NT2/D1 (cell line): Measurements from ENCODE around the gene ERC2.

ENCODE experiments used
- DNase-seq: peaks from one replicate; pipeline ENCODE4 v3.0.0-alpha.2; 2011; ENCODE audit warnings: low read depth, low spot score
- H3K27me3 ChIP-seq: 2 replicates; pipeline ENCODE4 v1.6.0; 2011; ENCODE audit warnings: mild to moderate bottlenecking; ENCODE audit not compliant: insufficient read length, insufficient read depth
- H3K36me3 ChIP-seq: 2 replicates; pipeline ENCODE4 v1.6.1; 2011; ENCODE audit warnings: mild to moderate bottlenecking, low read length, mixed read lengths; ENCODE audit not compliant: insufficient read depth, insufficient read length
- H3K4me1 ChIP-seq: 2 replicates; pipeline ENCODE4 v1.5.1; 2011; ENCODE audit not compliant: insufficient read depth, insufficient read length
- H3K4me3 ChIP-seq: 2 replicates; pipeline ENCODE4 v1.5.1; 2011; ENCODE audit warnings: low read depth; ENCODE audit not compliant: insufficient read length
- H3K9ac ChIP-seq: 2 replicates; pipeline ENCODE4 v1.6.0; 2011; ENCODE audit warnings: low read depth; ENCODE audit not compliant: insufficient read length
- H3K9me3 ChIP-seq: 2 replicates; pipeline ENCODE4 v1.5.1; 2011; ENCODE audit warnings: mild to moderate bottlenecking, low read length; ENCODE audit not compliant: insufficient read depth
- SUZ12 ChIP-seq: IDR thresholded peaks from 2 replicates; pipeline ENCODE4 v1.6.1; 2011; ENCODE audit not compliant: insufficient read length, insufficient read depth; ENCODE audit errors: extremely low read depth
- YY1 ChIP-seq: IDR thresholded peaks from 2 replicates; pipeline ENCODE4 v1.6.1; 2011; ENCODE audit not compliant: insufficient read length, insufficient read depth
- ZNF274 ChIP-seq: IDR thresholded peaks from 2 replicates; pipeline ENCODE4 v1.6.1; 2011; ENCODE audit warnings: mild to moderate bottlenecking, low read depth, low read length

ERC2 gene

DNA sequence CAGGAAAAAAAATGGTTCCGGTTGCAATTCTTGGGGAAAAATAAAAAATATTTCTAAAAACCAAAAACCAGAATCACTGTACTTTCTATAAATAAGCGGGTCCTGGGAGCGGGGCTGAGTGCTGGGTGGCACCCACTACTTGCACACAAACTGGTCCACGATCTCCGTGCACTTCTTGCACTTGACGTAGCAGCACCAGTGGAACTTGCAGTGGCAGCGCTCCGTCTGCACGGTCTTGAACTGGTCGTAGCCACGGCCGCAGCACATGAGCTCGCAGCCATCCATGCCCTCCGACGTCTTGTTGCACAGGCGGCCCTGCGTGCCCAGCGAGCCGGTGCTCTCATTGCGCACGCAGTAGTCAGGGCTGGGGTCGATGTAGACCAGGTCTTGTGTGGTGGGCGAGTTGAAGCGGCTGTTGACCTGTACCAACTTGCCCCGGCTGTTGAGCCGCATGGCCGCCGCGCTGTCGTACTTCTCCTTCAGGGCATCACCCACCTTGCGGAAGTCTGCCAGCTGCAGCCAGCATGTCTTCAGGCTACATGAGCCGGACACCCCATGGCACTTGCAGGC lies 998.2 kb downstream of the ERC2 start:
- Histone ChIP-seq H3K4me3 (no peak overlapping the region), H3K9me3 (no peaks in the 10 kb centered on the region), H3K4me1 (no peaks in the 10 kb centered on the region), H3K9ac (no peak overlapping the region), H3K27me3 (no peaks in the 10 kb centered on the region), H3K36me3 (peaks cover 83% of the 10 kb centered on the region)
- DNase-seq, result no peak
- TF ChIP-seq ZNF274 (no peak), YY1 (no peak)

DNA sequence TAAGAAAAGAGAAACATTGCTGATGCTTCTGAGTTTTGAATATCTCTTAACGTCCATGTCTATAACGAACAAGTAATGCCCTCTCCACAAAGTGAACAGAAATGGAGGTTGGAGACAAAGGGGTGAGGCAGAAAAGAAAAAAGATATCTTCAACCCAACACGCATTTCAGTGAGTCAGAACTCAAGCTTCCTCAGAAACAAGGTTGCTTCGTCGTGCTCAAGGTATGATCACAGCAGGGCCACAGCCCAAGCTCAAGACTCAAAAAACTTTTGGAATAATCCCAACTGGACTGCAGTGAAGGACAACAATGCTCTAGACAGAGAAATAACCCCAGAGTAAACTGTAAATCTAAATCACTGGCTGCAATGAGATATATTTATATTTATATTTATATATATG lies 1000.0 kb downstream of the ERC2 start:
- Histone ChIP-seq H3K9me3 (no peaks in the 10 kb centered on the region), H3K27me3 (no peaks in the 10 kb centered on the region), H3K9ac (no peak overlapping the region), H3K4me1 (no peaks in the 10 kb centered on the region), H3K4me3 (no peak overlapping the region), H3K36me3 (peaks cover 69% of the 10 kb centered on the region)
- no peak for DNase-seq
- TF ChIP-seq SUZ12 (no peak), YY1 (no peak), ZNF274 (no peak)

DNA sequence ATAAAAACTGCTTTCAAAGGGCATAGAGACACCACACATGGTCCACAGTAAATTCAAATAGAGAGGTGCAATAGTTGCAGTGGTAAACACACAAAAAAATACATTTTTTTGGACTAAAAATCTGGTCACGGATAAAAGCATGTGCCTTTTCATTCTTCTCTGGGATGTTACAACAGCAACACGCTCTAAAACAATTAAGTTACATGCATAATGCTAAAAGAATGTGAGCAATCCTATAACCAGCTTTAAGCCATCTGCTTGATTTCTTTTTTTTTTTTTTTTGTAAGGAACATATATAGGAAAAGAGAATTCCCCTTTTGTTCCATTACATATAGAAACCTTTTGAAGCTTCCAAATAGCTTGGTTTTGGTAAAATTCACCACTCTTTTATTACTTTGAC lies 1001.2 kb downstream of the ERC2 start:
- H3K9ac ChIP-seq, result no peak overlapping the region
- H3K36me3 ChIP-seq, result peaks cover 57% of the 10 kb centered on the region

DNA sequence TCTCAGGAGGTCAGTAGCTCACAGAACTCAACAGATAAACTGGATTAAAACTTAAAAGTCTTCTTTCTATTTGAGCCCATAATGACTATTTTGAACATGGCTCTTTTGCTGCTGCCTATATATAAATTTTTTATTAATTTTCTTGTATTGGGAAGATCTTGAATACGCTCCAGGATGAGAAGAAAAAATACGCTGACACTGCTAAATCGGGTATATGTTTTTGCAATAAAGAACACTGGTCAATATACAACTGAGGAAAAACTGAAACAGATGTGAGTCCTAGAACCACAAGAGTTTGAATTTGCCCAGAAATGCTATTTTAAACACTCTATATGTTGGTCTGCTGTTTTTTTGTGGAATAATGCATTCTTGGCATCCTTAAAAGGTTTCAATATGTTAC lies 1001.7 kb downstream of the ERC2 start:
- TF ChIP-seq ZNF274, result no peak
- no peak for TF ChIP-seq YY1
- no peak for TF ChIP-seq SUZ12
- H3K9me3 ChIP-seq, result no peaks in the 10 kb centered on the region

More for the DNA sequence above, 1001.2 kb downstream of the ERC2 start:
- DNase-seq, result no peak
- H3K27me3 ChIP-seq, result no peaks in the 10 kb centered on the region
- TF ChIP-seq SUZ12 (no peak), ZNF274 (no peak), YY1 (no peak)
- no peaks in the 10 kb centered on the region for H3K4me1 ChIP-seq
- no peak overlapping the region for H3K4me3 ChIP-seq
- no peaks in the 10 kb centered on the region for H3K9me3 ChIP-seq

DNA sequence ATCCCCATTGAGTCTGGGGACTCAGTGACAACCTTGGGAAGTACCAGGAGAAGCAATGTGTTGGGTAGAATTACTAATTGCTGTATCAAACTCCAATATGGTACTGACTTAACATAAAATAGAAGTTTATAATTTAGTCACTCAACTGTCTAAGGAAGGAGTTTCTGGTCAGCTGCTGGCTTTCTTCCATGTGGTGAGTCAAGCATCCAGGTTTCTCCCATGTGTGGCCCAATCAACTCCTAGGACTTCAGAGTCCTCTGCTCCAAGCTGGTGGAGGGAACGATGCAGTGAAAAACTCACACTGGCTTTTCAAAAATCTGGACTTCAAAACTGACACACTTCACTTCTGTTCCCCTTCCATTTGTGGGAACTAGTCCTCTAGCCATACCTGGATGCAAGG lies 1006.4 kb downstream of the ERC2 start:
- Histone ChIP-seq H3K4me3 (no peak overlapping the region), H3K9ac (no peak overlapping the region), H3K4me1 (peaks cover 3% of the 10 kb centered on the region), H3K9me3 (no peaks in the 10 kb centered on the region), H3K36me3 (peaks cover 7% of the 10 kb centered on the region), H3K27me3 (no peaks in the 10 kb centered on the region)
- TF ChIP-seq SUZ12 (no peak), ZNF274 (no peak), YY1 (no peak)
- no peak for DNase-seq

More for the DNA sequence above, 1001.7 kb downstream of the ERC2 start:
- H3K9ac ChIP-seq, result no peak overlapping the region
- no peak for DNase-seq
- H3K4me3 ChIP-seq, result no peak overlapping the region
- H3K4me1 ChIP-seq, result no peaks in the 10 kb centered on the region
- peaks cover 52% of the 10 kb centered on the region for H3K36me3 ChIP-seq
- no peaks in the 10 kb centered on the region for H3K27me3 ChIP-seq

DNA sequence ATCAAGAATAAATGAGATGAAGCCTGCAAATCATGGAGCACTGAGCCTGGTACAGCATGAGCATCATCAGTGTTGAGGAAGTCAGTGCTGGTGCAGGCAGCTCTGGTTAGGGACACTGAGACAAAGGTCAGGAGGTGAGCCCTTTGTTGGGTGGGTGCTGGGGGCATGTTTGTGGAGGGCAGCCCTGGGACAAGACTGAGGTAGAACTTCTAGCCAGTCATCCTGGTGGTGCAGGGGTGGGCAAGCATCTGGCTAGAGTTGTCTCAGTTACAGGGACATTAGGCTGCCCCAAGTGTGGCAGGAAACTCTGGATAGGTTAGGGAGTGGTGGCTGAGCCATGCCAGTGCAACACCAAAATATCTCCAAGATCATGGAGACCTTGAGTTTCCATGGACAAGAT lies 1008.4 kb downstream of the ERC2 start:
- TF ChIP-seq ZNF274 (no peak), YY1 (no peak), SUZ12 (no peak)
- Histone ChIP-seq H3K4me1 (peaks cover 3% of the 10 kb centered on the region), H3K36me3 (no peaks in the 10 kb centered on the region), H3K9ac (no peak overlapping the region), H3K9me3 (no peaks in the 10 kb centered on the region), H3K27me3 (no peaks in the 10 kb centered on the region), H3K4me3 (no peak overlapping the region)
- no peak for DNase-seq
